SW 1271 (cell line): Measurements from ENCODE around the gene ZNF331.

Source experiments
- DNase-seq, 2 experiments: peaks; one replicate each; lab custom pipeline; 2025; lab: John Stamatoyannopoulos, UW

Gene ZNF331

GRCh38 chr19:53520547-53521372 lies 17.2 kb upstream of the ZNF331 start:
- DNase-seq: peak; percentile 90 to 96

GRCh38 chr19:53521373-53522202 lies 16.4 kb upstream of the ZNF331 start:
- DNase-seq: no peak

- no peak for DNase-seq
Observed at GRCh38 chr19:53525922-53526321, 12.0 kb upstream of the ZNF331 start.

- no peak for DNase-seq
Observed at GRCh38 chr19:53530622-53531021, 7.3 kb upstream of the ZNF331 start.

- no peak for DNase-seq
Observed at GRCh38 chr19:53531457-53531856, 6.5 kb upstream of the ZNF331 start.

- DNase-seq: no peak
Observed at GRCh38 chr19:53532362-53532761, 5.6 kb upstream of the ZNF331 start.

GRCh38 chr19:53536225-53536548 lies 1.8 kb upstream of the ZNF331 start:
- DNase-seq: no peak

- DNase-seq: no peak
Observed at GRCh38 chr19:53537121-53537520, 824 bp upstream of the ZNF331 start.

GRCh38 chr19:53538378-53539109 lies 599 bp downstream of the ZNF331 start:
- no peak for DNase-seq

GRCh38 chr19:53540091-53540490 lies 2.1 kb downstream of the ZNF331 start:
- DNase-seq: no peak

GRCh38 chr19:53541971-53542370 lies 4.0 kb downstream of the ZNF331 start:
- DNase-seq: no peak

- DNase-seq: peak in 1 of 2 experiments; percentile 6
Observed at GRCh38 chr19:53545271-53546065, 7.5 kb downstream of the ZNF331 start.

- DNase-seq: no peak
Observed at GRCh38 chr19:53546758-53547513, 9.0 kb downstream of the ZNF331 start.

GRCh38 chr19:53549340-53549739 lies 11.4 kb downstream of the ZNF331 start:
- no peak for DNase-seq

GRCh38 chr19:53552001-53552721 lies 14.2 kb downstream of the ZNF331 start:
- no peak for DNase-seq

GRCh38 chr19:53553156-53553555 lies 15.2 kb downstream of the ZNF331 start:
- no peak for DNase-seq

- DNase-seq: no peak
Observed at GRCh38 chr19:53553865-53554791, 16.2 kb downstream of the ZNF331 start.

- DNase-seq: no peak
Observed at GRCh38 chr19:53554804-53555203, 16.9 kb downstream of the ZNF331 start.

- no peak for DNase-seq
Observed at GRCh38 chr19:53555352-53555751, 17.4 kb downstream of the ZNF331 start.
